GM23248 (cell line): ENCODE results near the gene LILRB2. TPM values are rescaled to one million over a fixed set of nuclear protein-coding genes. Genes with fewer than 3 reads are reported as not detected.
"Not testable (repeated sequence)": the region's sequence is repeated elsewhere in the genome, so short reads cannot be mapped to it uniquely, and the experiment has no call there.

Source experiments
- DNase-seq: peaks from one replicate; pipeline ENCODE4 v3.0.0-alpha.2; 2015
- H2AFZ ChIP-seq: fragments of 200-600 bp; sonication (generic); 2 replicates; pipeline ENCODE4 v1.6.1; 2016; ENCODE audit warnings: antibody characterized with exemption
- H3F3A ChIP-seq: fragments of 200-600 bp; sonication (generic); 2 replicates; pipeline ENCODE4 v1.6.1; 2016; ENCODE audit warnings: mild to moderate bottlenecking, antibody characterized with exemption, mixed run types; ENCODE audit not compliant: insufficient read depth
- H3K27ac ChIP-seq: fragments of 200-600 bp; sonication (generic); 2 replicates; pipeline ENCODE4 v1.5.1; 2016; ENCODE audit warnings: mild to moderate bottlenecking
- H3K27me3 ChIP-seq: fragments of 200-600 bp; sonication (generic); replicated peaks from 2 replicates; pipeline ENCODE4 v1.6.1; 2016; ENCODE audit warnings: mild to moderate bottlenecking; ENCODE audit not compliant: insufficient read depth
- H3K36me3 ChIP-seq: fragments of 200-600 bp; sonication (generic); 2 replicates; pipeline ENCODE4 v1.6.1; 2016; ENCODE audit warnings: low read depth, mild to moderate bottlenecking
- H3K4me1 ChIP-seq: fragments of 200-600 bp; sonication (generic); 2 replicates; pipeline ENCODE4 v1.6.1; 2016; ENCODE audit warnings: mild to moderate bottlenecking; ENCODE audit not compliant: insufficient read depth
- H3K4me2 ChIP-seq: fragments of 200-600 bp; sonication (generic); one replicate; pipeline ENCODE4 v1.6.1; 2016; ENCODE audit warnings: mild to moderate bottlenecking; ENCODE audit not compliant: unreplicated experiment
- H3K4me3 ChIP-seq: fragments of 200-600 bp; sonication (generic); 2 replicates; pipeline ENCODE4 v1.5.1; 2016; ENCODE audit warnings: mild to moderate bottlenecking
- H3K79me2 ChIP-seq: fragments of 200-600 bp; sonication (generic); 2 replicates; pipeline ENCODE4 v1.6.1; 2016; ENCODE audit warnings: mild to moderate bottlenecking; ENCODE audit not compliant: insufficient read depth
- H3K9ac ChIP-seq: fragments of 200-600 bp; sonication (generic); 2 replicates; pipeline ENCODE4 v1.6.1; 2016; ENCODE audit warnings: mild to moderate bottlenecking
- H3K9me2 ChIP-seq: fragments of 200-600 bp; sonication (generic); 2 replicates; pipeline ENCODE4 v1.6.1; 2016; ENCODE audit warnings: mixed run types, mild to moderate bottlenecking, moderate library complexity; ENCODE audit not compliant: insufficient read depth
- H3K9me3 ChIP-seq: fragments of 200-600 bp; sonication (generic); one replicate; pipeline ENCODE4 v1.6.1; 2017; ENCODE audit warnings: low read depth
- H4K20me1 ChIP-seq: fragments of 200-600 bp; sonication (generic); 2 replicates; pipeline ENCODE4 v1.6.0; 2016; ENCODE audit not compliant: insufficient read depth
- EZH2 ChIP-seq: fragments of 200-600 bp; sonication (generic); IDR thresholded peaks from 2 replicates; pipeline ENCODE4 v1.6.1; 2018; ENCODE audit warnings: antibody characterized with exemption, mild to moderate bottlenecking; ENCODE audit not compliant: insufficient read depth, poor library complexity, severe bottlenecking
- EZH2phosphoT487 ChIP-seq: fragments of 200-600 bp; sonication (generic); IDR thresholded peaks from 2 replicates; pipeline ENCODE4 v1.6.1; 2018; ENCODE audit warnings: antibody characterized with exemption, moderate library complexity, mild to moderate bottlenecking, low read depth; ENCODE audit not compliant: insufficient read depth
- WGBS, 2 experiments: methylation state at CpG; one replicate each; pipeline ENCODE4 v1.1.6; 2015 to 2017; ENCODE audit warnings: low lambda C conversion rate in 2 of 2, low coverage in 1 of 2; ENCODE audit errors: missing lambda C conversion rate in 2 of 2; 5-methylcytosine and 5-hydroxymethylcytosine counted together
- in situ Hi-C: fragments of 300-500 bp; cut with MboI; formaldehyde crosslinking; loops from 2 replicates; pipeline ENCODE4 v1.15.0; 2020
- polyA plus RNA-seq: library from polyadenylated mRNA; unstranded; fragments of >200 nt; fragmentation: Nextera tagmentation; extraction: Ambion mirVana; gene quantifications from 2 replicates; pipeline ENCODE4 v1.2.1, GENCODE V29; 2016
- total RNA-seq: library from RNA; depleted of rRNA; stranded (reverse); fragments of >200 nt; shearing (Covaris generic); gene quantifications from 2 replicates; pipeline ENCODE4 v1.2.3, GENCODE V29; 2014; rRNA removed

LILRB2 gene
- total RNA-seq (not detected in 2 replicates), polyA plus RNA-seq (not detected in 2 replicates)

- WGBS, 2 experiments: 42 to 47% methylated on average over 12 of the region's 12 CpGs
- H3F3A ChIP-seq: no peaks in the 10 kb centered on the region
- TF ChIP-seq EZH2 (no peak), EZH2phosphoT487 (no peak)
- H3K79me2 ChIP-seq: no peaks in the 10 kb centered on the region
- in situ Hi-C loops: no loop called here
- no peak within 1 kb of the TSS for H3K27ac ChIP-seq
- no peaks in the 10 kb centered on the region for H4K20me1 ChIP-seq
- no peak within 1 kb of the TSS for H3K4me3 ChIP-seq
- H3K9me2 ChIP-seq: no peaks in the 10 kb centered on the region
- no peaks in the 10 kb centered on the region for H3K36me3 ChIP-seq
- DNase-seq: no peak
- no peaks in the 10 kb centered on the region for H3K4me1 ChIP-seq
- no peak within 1 kb of the TSS for H2AFZ ChIP-seq
- H3K9me3 ChIP-seq: no peaks in the 10 kb centered on the region
- H3K27me3 ChIP-seq: peaks cover 4% of the 10 kb centered on the region
- H3K4me2 ChIP-seq: no peak within 1 kb of the TSS
- H3K9ac ChIP-seq: no peak within 1 kb of the TSS
Measured at GRCh38 chr19:54281007-54281728, at the start of gene LILRB2. Gene LILRB2, minus strand, starts transcription at chr19:54281110. Its CDS starts 614 bp downstream, at chr19:54280496.

- Histone ChIP-seq H3K4me3 (no peak overlapping the region), H2AFZ (no peak overlapping the region), H3K79me2 (no peaks in the 10 kb centered on the region), H3K27ac (no peak overlapping the region), H3K27me3 (no peaks in the 10 kb centered on the region; the same call in 1 of the 2 replicates), H3K9me2 (no peaks in the 10 kb centered on the region), H3K9me3 (no peaks in the 10 kb centered on the region), H3F3A (no peaks in the 10 kb centered on the region), H3K4me2 (no peak overlapping the region), H4K20me1 (no peaks in the 10 kb centered on the region), H3K36me3 (no peaks in the 10 kb centered on the region), H3K4me1 (no peaks in the 10 kb centered on the region), H3K9ac (no peak overlapping the region)
- in situ Hi-C loops: no loop called here
- WGBS, 2 experiments: 38 to 46% methylated on average over 14 of the region's 14 CpGs
- TF ChIP-seq EZH2 (no peak), EZH2phosphoT487 (no peak)
- DNase-seq: no peak
Measured at GRCh38 chr19:54329476-54330165, 48.7 kb upstream of the LILRB2 start.

GRCh38 chr19:54328781-54329180 lies 47.9 kb upstream of the LILRB2 start:
- H3F3A ChIP-seq, H2AFZ ChIP-seq, H3K9me2 ChIP-seq, in situ Hi-C loops, H3K27ac ChIP-seq, DNase-seq, H3K4me2 ChIP-seq, H3K9me3 ChIP-seq, H3K9ac ChIP-seq, H4K20me1 ChIP-seq, H3K36me3 ChIP-seq, H3K4me3 ChIP-seq, H3K4me1 ChIP-seq, H3K79me2 ChIP-seq, H3K27me3 ChIP-seq: not testable (repeated sequence)
- WGBS, 2 experiments: 19 to 25% methylated on average over 5 of the region's 5 CpGs

- Histone ChIP-seq H3K4me1 (no peaks in the 10 kb centered on the region), H3K36me3 (no peaks in the 10 kb centered on the region), H4K20me1 (no peaks in the 10 kb centered on the region), H3K4me2 (no peak overlapping the region), H3K27ac (no peak overlapping the region), H3K4me3 (no peak overlapping the region), H2AFZ (no peak overlapping the region), H3K27me3 (no peaks in the 10 kb centered on the region), H3K9me2 (no peaks in the 10 kb centered on the region), H3K79me2 (no peaks in the 10 kb centered on the region), H3K9me3 (no peaks in the 10 kb centered on the region), H3K9ac (no peak overlapping the region), H3F3A (no peaks in the 10 kb centered on the region)
- no peak for DNase-seq
- TF ChIP-seq EZH2phosphoT487 (no peak), EZH2 (no peak)
- in situ Hi-C loops: no loop called here
- WGBS, 2 experiments: 37 to 46% methylated on average over 5 of the region's 5 CpGs
Measured at GRCh38 chr19:54325631-54326030, 44.7 kb upstream of the LILRB2 start.
